ENCODE data around the gene ABCD4.

DNA sequence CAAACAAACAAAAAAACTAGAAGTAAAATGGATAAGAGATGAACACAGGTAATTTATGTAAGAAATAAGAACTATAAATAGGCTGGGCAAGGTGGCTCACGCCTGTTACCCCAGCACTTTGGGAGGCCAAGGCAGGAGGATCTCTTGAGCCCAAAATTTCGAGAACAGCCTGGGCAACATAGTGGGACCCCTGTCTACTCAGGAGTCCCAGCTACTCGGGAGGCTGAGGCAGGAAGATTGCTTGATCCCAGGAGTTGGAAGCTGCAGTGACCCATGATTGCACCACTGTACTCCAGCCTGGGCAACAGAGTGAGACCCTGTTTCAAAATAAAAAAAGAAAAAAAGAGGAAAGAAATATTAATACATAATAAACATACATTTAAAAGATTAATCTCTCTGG is 22.7 kb upstream of the ABCD4 start:
- TF ChIP-seq EZH2 (IDR thresholded peaks at IDR 0.05; ENCODE audit: borderline replicate concordance, insufficient read depth, low read length, poor library complexity, severe bottlenecking) (no peak), RAD21 (conservative IDR thresholded peaks at IDR 0.05) (no peak), EP300 (conservative IDR thresholded peaks at IDR 0.05; ENCODE audit: poor library complexity, severe bottlenecking) (no peak), SMC3 (conservative IDR thresholded peaks at IDR 0.05; ENCODE audit: poor library complexity) (no peak), REST (IDR thresholded peaks at IDR 0.05; ENCODE audit: borderline replicate concordance) (no peak)
- TF ChIP-seq, protein P1, sequence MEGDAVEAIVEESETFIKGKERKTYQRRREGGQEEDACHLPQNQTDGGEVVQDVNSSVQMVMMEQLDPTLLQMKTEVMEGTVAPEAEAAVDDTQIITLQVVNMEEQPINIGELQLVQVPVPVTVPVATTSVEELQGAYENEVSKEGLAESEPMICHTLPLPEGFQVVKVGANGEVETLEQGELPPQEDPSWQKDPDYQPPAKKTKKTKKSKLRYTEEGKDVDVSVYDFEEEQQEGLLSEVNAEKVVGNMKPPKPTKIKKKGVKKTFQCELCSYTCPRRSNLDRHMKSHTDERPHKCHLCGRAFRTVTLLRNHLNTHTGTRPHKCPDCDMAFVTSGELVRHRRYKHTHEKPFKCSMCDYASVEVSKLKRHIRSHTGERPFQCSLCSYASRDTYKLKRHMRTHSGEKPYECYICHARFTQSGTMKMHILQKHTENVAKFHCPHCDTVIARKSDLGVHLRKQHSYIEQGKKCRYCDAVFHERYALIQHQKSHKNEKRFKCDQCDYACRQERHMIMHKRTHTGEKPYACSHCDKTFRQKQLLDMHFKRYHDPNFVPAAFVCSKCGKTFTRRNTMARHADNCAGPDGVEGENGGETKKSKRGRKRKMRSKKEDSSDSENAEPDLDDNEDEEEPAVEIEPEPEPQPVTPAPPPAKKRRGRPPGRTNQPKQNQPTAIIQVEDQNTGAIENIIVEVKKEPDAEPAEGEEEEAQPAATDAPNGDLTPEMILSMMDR (IDR thresholded peaks at IDR 0.05; ENCODE audit: poor library complexity, severe bottlenecking): no peak

Measured in neural cell (in vitro differentiated cells).